HG02870 (cell line): Measurements from ENCODE around the gene PCGF3.

ENCODE experiments used
- ATAC-seq: cut with Tn5 transposase; IDR thresholded peaks from one replicate; pipeline ENCODE4 v1.9.1; 2021; ENCODE audit warnings: mild to moderate bottlenecking, moderate library complexity; ENCODE audit not compliant: unreplicated experiment

PCGF3 gene, protein sequence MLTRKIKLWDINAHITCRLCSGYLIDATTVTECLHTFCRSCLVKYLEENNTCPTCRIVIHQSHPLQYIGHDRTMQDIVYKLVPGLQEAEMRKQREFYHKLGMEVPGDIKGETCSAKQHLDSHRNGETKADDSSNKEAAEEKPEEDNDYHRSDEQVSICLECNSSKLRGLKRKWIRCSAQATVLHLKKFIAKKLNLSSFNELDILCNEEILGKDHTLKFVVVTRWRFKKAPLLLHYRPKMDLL

DNA sequence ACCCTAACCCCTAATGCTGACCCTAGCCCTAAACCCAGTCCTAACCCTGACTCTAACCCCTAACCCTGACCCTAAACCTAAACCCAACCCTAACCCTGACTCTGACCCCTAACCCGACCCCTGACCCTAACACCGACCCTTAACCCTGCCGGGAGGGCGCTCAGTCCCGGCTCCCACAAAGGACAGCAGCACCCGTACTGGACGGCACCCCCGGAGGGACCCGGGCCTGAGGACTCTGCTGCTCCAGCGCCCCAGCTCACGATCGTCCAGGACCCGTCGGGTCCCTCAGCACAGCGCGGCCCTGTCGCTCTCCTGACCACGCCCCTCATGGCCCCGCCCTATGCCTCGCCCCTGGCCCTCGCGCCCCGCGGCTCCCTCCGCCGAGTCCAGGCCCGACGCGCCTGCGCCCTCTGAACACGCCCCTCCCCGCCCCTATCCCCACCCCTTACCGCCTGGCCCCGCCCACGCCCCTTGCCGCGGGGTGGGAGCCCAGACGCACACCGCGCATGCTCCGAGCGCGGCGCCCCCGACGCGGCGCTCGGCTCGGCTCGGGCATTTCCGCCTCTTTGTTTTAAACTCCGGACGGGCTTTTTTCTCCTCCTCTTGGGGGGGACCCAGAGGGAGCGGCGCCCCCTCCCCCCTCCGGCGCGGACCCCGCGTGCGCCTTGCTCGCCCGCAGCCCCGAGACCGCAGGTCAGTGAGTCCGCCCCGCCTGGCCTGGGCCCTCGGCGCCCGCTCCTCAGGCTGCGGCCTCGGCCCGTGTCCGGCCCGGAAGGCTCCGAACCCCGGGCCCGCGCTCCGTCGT lies at the start of gene PCGF3:
TSS of gene PCGF3 (plus strand) at position 555 of the 805 bp plus-strand sequence. CDS start 27,849 bp downstream, outside the sequence.
- peak; percentile 93 for ATAC-seq

DNA sequence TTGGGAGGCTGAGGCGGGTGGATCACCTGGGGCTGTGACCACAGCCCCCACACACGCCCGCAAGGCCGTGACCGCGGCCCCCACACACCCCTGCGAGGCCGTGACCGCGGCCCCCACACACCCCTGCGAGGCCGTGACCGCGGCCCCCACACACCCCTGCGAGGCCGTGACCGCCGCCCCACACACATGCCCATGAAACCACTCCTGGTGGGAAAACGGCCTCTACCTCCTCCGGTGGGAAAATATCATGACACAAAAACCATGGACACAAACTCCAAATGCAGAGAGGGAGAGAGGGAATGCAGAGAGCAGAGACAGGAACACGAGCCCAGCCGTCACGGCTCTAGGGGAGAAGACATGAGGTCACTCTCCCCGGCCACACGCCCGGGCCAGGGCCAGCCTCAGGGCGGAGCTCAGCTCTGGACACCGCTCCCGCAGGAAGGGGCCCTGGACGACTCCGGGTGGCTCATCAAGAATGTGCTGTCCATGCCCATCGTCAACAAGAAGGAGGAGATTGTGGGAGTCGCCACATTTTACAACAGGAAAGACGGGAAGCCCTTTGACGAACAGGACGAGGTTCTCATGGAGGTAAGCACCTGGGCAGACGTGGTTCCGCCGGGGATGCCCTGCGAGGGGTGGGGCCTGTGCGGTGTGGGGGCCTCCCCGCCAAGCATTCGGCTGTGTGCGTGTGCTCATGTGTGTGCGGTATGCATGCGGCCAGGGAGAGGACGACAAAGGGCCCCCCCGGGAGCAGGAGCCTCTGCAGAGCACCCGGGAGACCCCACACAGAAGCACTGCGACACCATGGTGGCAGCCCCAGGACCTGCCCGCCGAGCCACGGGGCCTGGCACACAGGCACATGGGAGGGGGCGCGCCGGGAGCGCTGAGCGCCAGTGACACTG lies 48.9 kb upstream of the PCGF3 start:
- no peak for ATAC-seq

DNA sequence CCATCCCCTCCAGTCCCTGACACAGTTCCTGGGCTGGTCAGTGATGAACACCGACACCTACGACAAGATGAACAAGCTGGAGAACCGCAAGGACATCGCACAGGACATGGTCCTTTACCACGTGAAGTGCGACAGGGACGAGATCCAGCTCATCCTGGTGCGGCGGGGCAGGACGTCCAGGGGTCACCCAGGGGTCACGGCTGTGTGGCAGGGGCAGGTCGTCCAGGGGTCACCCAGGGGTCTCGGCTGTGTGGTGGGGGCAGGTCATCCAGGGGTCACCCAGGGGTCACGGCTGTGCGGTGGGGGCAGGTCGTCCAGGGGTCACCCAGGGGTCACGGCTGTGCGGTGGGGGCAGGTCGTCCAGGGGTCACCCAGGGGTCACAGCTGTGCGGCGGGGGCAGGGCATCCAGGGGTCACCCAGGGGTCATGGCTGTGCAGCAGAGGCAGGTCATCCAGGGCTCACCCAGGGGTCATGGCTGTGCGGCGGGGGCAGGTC lies 48.2 kb upstream of the PCGF3 start:
- no peak for ATAC-seq

DNA sequence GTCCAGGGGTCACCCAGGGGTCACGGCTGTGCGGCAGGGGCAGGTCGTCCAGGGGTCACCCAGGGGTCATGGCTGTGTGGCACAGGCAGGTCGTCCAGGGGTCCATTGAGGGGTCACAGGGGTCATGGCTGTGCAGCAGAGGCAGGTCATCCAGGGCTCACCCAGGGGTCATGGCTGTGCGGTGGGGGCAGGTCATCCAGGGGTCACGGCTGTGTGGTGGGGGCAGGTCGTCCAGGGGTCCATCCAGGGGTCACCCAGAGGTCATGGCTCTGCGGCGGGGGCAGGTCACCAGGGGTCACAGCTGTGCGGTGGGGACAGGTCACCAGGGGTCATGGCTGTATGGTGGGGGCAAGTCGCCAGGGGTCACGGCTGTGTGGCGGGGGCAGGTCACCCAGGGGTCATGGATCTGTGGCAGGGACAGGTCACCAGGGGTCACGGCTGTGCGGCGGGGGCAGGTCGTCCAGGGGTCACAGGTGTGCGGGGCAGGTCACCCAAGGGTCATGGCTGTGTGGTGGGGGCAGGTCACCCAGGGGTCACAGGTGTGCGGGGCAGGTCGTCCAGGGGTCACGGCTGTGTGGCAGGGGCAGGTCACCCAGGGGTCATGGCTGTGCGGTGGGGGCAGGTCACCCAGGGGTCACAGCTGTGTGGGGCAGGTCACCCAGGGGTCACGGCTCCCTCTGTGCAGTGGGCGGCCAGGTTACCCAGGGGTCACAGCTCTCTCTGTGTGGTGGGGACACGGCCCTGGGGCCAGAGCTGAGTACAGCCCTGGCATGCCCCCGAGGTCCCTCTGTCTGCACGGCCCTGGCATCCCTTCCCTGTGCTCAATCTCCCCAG lies 47.6 kb upstream of the PCGF3 start:
- ATAC-seq: no peak

DNA sequence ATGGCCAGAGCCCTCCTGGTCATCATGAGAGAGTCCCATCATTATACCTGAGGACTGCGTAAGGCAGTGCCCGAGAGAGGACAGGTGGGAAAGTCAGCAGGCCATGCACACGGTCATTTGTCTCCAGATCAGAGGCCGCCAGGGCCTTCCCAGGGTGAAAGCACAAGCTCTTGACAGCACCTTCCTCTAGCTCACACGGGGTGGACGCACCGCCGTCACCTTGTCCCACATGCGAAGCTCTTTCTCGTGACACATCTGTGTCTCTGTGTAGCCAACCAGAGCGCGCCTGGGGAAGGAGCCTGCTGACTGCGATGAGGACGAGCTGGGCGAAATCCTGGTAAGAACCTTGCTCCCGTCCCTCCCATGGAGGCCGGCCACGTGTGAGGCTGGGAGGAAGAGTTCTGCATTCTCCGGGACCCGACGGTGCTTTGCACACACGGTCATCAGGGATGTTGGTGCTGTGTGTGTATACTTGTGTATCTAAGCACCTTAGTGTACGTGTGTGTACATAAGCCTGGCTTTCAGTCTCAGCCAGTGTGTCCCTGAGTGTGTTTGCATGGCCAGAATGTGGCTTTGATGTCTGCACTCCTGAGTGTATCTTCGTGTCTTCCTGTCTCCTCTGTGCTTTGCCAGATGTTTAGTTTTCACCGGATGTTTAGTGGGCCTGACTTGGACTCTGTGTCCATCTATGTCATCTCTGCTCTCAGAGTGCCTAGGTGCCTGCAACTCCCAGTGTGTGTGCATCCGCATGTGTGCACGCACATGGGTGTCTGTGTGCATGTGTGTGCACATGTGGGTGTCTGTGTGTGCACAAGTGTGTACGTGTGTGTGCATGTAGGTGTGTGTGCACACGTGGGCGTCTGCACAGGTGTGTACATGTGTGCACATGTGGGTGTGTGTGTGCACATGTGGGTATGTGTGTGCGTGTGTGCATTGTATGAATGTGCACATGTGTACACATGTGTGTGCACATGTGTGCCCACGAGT lies 46.7 kb upstream of the PCGF3 start:
- no peak for ATAC-seq

DNA sequence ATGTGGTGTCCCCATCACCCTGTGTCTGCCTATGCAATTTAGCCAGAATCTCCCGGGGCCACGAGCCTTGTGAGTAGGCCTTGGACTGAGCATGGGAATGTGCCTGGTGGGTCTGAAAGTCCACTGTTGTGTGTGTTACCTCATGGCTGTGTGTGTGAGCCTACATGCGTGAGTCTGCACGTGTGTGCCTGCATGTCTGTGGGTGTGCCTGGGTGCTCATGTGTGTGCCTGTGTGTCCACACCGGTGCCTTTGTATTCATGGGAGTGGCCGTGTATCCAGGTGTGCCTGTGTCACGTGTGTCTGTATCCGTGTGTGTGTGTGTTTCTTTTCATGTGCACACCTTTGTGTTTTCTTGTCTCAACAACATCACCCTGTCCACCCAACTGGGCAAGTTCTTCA lies 45.8 kb upstream of the PCGF3 start:
- ATAC-seq: no peak

DNA sequence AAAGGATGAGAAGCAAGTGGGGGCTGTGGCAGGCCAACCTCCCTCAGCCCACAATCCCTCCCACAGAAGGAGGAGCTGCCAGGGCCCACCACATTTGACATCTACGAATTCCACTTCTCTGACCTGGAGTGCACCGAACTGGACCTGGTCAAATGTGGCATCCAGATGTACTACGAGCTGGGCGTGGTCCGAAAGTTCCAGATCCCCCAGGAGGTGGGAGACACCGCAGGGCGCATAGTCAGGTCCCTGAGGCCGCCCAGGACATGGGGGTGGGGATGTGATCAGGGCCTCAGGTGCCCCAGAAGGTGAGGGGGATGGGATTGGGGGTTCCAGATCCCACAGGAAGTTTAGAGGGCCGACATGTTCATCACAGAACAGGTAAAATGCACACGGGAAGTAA lies 45.2 kb upstream of the PCGF3 start:
- ATAC-seq: no peak

DNA sequence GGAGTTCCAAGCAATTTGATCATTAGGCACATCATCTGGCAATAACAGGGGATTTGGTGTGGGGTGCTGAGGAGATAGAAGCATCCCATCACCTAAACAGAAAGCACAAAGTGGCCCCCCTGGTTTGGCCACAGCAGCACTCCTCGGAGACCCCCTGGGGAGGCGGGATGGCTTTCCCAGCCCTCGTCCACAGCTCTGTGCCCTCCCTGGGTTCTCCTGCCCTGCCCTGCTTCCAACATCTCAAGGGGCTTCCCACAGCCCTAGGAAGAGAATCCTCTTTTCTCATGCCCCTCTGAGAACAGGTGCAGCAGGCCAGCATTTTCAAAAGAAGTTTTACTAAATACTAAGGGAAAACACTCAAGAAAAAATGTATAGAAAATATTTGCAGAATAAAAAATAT lies 44.4 kb upstream of the PCGF3 start:
- no peak for ATAC-seq

DNA sequence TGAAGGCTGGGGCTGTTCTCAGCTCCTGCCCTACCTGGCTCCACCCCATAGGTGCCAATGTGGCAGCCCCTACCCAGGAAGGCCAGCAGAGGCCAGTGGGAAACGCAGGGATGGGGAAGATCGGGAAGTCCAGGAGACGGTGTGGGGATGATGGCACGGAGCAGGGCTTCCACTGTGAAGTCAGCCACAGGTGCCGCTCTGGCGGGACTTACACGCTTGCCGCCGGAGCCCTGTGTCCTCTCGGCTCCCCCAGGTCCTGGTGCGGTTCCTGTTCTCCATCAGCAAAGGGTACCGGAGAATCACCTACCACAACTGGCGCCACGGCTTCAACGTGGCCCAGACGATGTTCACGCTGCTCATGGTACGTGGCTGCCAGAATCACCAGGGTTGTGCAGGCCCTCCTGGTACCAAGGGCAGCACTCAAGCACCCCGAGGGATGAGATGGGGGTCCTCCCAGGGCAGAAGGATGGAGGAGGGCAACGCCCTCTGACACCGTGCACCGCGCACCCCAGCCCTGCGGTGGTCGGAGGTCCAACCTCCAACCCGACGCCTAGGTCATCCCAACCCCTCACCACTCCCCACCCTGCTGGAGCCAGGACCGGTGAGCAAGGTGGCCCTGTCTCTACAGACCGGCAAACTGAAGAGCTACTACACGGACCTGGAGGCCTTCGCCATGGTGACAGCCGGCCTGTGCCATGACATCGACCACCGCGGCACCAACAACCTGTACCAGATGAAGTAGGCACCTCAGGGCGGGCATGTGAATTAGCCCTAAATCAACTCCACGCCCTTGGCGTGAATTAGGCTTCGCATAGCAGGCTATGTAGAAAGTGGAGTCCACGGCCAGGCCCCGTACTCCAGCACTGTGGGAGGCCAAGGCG lies 43.5 kb upstream of the PCGF3 start:
- ATAC-seq: no peak

DNA sequence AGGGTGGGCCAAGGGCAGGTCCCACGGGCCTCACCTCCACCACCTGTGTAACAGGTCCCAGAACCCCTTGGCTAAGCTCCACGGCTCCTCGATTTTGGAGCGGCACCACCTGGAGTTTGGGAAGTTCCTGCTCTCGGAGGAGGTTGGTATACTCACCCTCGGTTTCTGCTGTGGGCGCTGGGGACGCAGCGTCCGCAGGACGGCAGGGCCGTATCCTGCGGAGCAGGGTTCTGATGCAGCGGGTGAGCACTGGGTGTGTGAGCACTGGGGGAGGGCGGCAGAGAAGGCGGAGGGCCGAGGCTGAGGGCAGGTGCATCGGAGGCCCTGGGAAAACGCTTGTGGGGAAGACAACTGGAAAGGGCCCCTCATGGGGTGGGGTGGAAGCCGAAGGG lies 42.6 kb upstream of the PCGF3 start:
- peak; percentile 25 for ATAC-seq

DNA sequence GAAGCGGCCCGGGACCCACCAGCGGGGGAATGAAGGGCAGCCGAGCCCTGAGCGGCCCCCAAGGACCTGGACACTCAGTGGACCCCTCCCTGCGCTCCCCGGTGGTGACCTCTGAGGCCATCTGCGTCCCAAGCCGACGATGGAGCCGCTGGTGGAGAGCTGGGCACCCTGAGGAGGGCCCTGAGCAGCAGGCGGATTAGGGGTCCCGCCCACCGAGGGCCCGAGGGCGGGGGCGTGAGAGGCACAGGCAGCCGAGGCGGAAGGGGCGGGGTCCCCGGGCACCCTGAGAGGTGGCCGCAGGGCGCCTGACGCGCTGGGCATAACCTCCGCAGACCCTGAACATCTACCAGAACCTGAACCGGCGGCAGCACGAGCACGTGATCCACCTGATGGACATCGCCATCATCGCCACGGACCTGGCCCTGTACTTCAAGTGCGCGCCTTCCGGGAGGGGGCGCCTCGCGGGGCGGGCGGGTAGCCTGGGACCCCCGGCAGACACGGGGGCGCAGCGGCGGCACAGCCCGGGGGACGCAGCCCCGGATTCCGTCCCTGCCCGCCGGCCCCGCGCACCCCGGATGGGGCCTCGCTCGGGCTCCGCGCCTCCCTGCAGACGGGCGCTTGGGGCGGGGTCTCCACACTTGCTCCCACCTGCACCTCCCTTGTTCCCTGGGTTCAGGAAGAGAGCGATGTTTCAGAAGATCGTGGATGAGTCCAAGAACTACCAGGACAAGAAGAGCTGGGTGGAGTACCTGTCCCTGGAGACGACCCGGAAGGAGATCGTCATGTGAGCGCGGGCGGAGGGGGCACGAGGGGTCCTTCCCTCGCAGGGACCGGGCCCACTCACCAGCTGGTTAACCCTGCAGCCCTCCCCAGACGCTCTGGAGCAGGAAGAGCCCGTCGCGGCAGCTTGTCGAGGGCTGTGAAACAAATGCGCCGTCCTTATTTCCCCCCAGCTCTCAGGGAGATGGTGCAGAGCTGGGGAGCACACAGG lies 41.9 kb upstream of the PCGF3 start:
- ATAC-seq: peak; percentile 71

DNA sequence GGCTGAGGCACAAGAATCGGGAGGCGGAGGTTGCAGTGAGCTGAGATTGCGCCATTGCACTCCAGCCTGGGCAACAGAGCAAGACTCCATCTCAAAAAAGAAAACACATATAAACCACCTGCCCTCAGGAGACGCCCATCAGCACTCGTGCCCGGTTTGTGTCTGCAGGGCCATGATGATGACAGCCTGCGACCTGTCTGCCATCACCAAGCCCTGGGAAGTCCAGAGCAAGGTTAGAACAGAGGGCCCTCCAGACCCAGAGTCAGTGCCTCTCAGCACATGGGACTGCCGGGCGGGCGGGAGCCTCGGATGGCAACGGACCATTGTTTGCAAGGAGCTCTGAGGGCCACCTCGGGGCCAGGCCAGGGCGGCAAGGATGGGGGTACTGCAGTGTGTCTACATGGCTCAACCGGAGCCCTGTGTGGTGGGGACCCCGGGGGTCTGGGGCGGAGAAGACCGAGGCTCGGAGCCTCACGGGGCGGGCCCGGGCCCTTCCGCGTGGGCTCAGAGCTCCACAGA lies 40.9 kb upstream of the PCGF3 start:
- no peak for ATAC-seq

DNA sequence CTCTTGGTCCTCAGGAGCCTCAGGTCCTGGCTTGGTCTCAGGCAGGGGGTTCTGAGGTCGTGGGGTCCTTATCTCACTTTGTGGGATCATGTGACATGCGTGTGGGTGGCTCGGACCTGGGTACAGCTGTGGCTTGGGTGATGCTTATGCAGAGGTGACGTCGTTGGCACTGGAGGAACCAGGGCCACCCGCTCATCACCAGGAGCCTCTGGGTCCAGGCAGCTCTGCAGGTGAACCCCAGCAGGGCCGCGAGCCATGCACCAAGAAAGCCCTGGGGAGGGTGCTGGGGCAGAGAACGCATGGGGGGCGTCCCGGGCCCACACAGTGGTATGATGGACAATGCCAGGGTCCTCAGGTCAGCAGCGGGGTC lies 40.3 kb upstream of the PCGF3 start:
- no peak for ATAC-seq

DNA sequence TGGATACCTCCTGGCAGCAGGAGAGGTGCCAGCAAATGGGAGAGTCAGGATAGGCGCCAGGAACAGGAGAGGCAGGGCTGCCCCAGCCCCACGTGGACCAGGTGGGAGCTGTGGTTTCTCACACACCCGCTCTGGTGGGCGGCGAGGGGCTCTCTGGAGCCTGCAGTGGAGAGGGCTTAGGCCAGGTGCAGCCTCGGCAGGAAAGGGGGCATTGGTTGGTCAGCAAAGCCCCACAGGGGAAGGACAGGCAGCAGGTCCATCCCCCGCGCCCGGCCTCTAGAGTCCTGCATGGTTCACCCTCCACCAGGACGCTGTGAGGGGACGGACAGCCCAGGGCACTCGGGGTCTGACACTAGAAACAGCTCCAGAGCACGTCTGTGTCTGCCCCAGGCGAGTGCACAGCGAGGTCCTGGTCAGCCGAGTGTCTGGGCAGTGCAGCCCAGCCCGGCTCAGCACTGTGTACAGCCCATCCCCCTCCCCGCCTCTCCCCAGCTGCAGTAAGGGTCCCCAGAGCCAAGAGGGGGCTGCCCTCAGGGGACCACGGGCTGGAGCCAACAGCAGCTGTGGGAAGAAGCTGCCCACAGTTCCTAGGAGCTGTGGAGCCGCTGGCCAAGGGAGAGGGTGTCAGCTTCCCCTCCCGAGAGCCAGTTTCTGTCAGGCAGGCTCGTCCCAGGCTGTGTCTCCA lies 39.7 kb upstream of the PCGF3 start:
- ATAC-seq: no peak

DNA sequence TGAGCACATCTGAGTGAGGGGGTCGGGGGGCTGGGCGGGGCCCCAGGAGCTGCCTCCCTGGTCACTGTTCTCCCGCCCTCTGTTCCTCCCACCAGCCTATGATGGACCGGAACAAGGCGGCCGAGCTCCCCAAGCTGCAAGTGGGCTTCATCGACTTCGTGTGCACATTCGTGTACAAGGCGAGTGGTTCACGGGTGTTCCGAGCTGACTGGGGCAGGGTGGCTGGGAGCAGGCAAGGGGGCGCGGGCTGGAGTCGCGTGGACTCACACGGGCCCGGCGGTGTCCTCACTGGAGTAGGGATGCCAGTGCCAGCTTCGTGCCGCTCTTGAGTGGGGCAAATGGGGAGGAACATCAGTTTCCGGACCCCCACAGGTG lies 39.2 kb upstream of the PCGF3 start:
- ATAC-seq: no peak

DNA sequence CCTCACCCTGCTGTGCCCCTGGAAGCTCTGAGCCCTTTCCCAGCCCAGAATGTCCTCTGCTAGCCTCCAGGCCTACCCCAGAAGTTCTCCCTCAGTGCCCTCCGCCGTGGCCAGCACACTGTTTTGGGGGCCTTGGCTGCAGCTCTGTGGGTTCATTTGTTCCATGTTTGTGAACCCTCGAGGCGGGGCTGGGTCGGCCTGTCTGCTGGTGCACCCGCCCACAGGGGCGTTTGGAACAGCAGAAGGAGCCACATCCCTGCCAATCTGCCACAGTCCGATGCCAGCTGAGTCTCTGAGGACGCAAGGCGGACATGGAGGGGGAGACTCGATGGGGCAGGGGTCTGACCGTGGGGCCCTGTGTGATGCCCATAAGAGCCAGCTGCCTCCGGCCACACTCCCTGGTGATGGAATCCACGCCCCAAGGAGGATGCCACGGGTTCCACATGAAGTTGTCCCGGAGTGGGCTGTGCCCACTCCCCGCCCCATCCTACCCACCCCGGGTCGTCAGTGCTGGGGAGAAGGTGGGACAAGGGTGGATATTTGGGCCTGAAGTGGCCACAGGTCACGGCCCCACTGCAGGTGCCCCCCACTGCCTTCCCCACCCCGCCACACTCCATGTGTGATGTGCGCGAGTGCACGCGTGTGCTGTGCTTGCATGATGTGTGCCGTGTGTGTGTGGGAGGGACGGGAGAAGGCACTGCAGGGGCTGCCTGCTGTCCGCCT lies 38.6 kb upstream of the PCGF3 start:
- ATAC-seq: no peak
